K562 (cell line): ENCODE measurements around the gene ISCA1. TPM values are rescaled to one million over a fixed set of nuclear protein-coding genes. Genes with fewer than 3 reads are reported as not detected.
A peak's percentile ranks its signal among the peaks of the same experiment; 100 is the strongest.

Experiments used
- E2F3 ChIP-seq: fragments of 250-450 bp; sonication (Bioruptor Pico); IDR thresholded peaks from 2 replicates; pipeline ENCODE4 v1.4.0; 2020; ENCODE audit warnings: mild to moderate bottlenecking
- ESRRB ChIP-seq: fragments of 250-450 bp; sonication (Bioruptor Pico); IDR thresholded peaks from 2 replicates; pipeline ENCODE4 v1.5.0; 2020; ENCODE audit warnings: mild to moderate bottlenecking, moderate library complexity, borderline replicate concordance
- HMBOX1 ChIP-seq: sonication (generic); IDR thresholded peaks from 2 replicates; pipeline ENCODE4 v1.6.1; 2016
- NCOA4 ChIP-seq: fragments of 450-650 bp; IDR thresholded peaks from 2 replicates; pipeline ENCODE4 v1.6.1; 2018; ENCODE audit warnings: mild to moderate bottlenecking; ENCODE audit not compliant: partially characterized antibody
- RHOXF2B ChIP-seq: fragments of 250-450 bp; sonication (Bioruptor Pico); conservative IDR thresholded peaks from 2 replicates; pipeline ENCODE4 v1.5.1; 2021
- SMAD4 ChIP-seq: fragments of 250-450 bp; sonication (Bioruptor Pico); conservative IDR thresholded peaks from 2 replicates; pipeline ENCODE4 v1.8.0; 2021; ENCODE audit warnings: inconsistent platforms, mild to moderate bottlenecking, moderate library complexity
- TAF1 ChIP-seq: IDR thresholded peaks from 2 replicates; pipeline ENCODE4 v1.6.1; 2011; ENCODE audit warnings: mild to moderate bottlenecking, low read length, moderate library complexity; ENCODE audit not compliant: insufficient read depth, control insufficient read depth, severe bottlenecking; ENCODE audit errors: extremely low read depth
- TAL1 ChIP-seq: fragments of 450-650 bp; IDR thresholded peaks from 2 replicates; pipeline ENCODE4 v1.6.1; 2016; ENCODE audit warnings: mild to moderate bottlenecking
- ZNF3 ChIP-seq: fragments of 250-450 bp; sonication (Bioruptor Pico); IDR thresholded peaks from 2 replicates; pipeline ENCODE4 v1.5.0; 2021; ENCODE audit warnings: mild to moderate bottlenecking, moderate library complexity
- polyA plus RNA-seq, 8 experiments: library from polyadenylated mRNA; depleted of rRNA in 4 of 8; stranded (reverse) in 5 of 8; unstranded in 3 of 8; fragments of >200 nt; fragmentation: Nextera tagmentation in 2 of 8; fragmentation: Illumina TruSeq in 1 of 8; extraction: Ambion mirVana in 2 of 8; extraction: Trizol in 1 of 8; gene quantifications; 2 replicates each; pipeline versions ENCODE4 v1.2.1 to v1.2.3, GENCODE V29; 2011 to 2014; ENCODE audit warnings: inconsistent platforms in 1 of 8, missing spikeins in 1 of 8
- total RNA-seq, 7 experiments: library from RNA; depleted of rRNA in 6 of 7; stranded (reverse); fragments of >200 nt in 6 of 7; fragmentation: Illumina TruSeq in 2 of 7; extraction: Trizol in 2 of 7; gene quantifications; 2 replicates each; pipeline versions ENCODE4 v1.2.1 to v1.2.3, GENCODE V29; 2011 to 2021; ENCODE audit warnings: low replicate concordance in 1 of 7
- TF ChIP-seq, protein P1 (sequence below): fragments of 450-650 bp; IDR thresholded peaks from 2 replicates; pipeline ENCODE4 v1.7.1; 2018; ENCODE audit warnings: mild to moderate bottlenecking, low read depth; ENCODE audit not compliant: partially characterized antibody
- TF ChIP-seq, protein P2 (sequence below): IDR thresholded peaks from 3 replicates; pipeline ENCODE4 v1.6.1; 2011; ENCODE audit warnings: borderline replicate concordance, mild to moderate bottlenecking, moderate library complexity; ENCODE audit not compliant: insufficient read length; ENCODE audit errors: extremely low read depth

Gene ISCA1
- total and polyA plus RNA-seq, 9 of the 15 experiments (the other 6 are each of a cell fraction or from before 2014, with no cell fraction given), result 6.5 to 27.1 (median 20.0) TPM

GRCh38 chr9:86282077-86282978 is at the start of gene ISCA1 (continued):
- no peak for TF ChIP-seq RHOXF2B
- TF ChIP-seq HMBOX1, result no peak
- TF ChIP-seq TAF1, result peak; percentile 90
- no peak for TF ChIP-seq NCOA4
- no peak for TF ChIP-seq ZNF3 (CRISPR knock-in tag)
- TF ChIP-seq, protein P1, sequence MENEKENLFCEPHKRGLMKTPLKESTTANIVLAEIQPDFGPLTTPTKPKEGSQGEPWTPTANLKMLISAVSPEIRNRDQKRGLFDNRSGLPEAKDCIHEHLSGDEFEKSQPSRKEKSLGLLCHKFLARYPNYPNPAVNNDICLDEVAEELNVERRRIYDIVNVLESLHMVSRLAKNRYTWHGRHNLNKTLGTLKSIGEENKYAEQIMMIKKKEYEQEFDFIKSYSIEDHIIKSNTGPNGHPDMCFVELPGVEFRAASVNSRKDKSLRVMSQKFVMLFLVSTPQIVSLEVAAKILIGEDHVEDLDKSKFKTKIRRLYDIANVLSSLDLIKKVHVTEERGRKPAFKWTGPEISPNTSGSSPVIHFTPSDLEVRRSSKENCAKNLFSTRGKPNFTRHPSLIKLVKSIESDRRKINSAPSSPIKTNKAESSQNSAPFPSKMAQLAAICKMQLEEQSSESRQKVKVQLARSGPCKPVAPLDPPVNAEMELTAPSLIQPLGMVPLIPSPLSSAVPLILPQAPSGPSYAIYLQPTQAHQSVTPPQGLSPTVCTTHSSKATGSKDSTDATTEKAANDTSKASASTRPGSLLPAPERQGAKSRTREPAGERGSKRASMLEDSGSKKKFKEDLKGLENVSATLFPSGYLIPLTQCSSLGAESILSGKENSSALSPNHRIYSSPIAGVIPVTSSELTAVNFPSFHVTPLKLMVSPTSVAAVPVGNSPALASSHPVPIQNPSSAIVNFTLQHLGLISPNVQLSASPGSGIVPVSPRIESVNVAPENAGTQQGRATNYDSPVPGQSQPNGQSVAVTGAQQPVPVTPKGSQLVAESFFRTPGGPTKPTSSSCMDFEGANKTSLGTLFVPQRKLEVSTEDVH, result no peak
- TF ChIP-seq, protein P2, sequence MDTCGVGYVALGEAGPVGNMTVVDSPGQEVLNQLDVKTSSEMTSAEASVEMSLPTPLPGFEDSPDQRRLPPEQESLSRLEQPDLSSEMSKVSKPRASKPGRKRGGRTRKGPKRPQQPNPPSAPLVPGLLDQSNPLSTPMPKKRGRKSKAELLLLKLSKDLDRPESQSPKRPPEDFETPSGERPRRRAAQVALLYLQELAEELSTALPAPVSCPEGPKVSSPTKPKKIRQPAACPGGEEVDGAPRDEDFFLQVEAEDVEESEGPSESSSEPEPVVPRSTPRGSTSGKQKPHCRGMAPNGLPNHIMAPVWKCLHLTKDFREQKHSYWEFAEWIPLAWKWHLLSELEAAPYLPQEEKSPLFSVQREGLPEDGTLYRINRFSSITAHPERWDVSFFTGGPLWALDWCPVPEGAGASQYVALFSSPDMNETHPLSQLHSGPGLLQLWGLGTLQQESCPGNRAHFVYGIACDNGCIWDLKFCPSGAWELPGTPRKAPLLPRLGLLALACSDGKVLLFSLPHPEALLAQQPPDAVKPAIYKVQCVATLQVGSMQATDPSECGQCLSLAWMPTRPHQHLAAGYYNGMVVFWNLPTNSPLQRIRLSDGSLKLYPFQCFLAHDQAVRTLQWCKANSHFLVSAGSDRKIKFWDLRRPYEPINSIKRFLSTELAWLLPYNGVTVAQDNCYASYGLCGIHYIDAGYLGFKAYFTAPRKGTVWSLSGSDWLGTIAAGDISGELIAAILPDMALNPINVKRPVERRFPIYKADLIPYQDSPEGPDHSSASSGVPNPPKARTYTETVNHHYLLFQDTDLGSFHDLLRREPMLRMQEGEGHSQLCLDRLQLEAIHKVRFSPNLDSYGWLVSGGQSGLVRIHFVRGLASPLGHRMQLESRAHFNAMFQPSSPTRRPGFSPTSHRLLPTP, result no peak
- TF ChIP-seq E2F3 (CRISPR knock-in tag), result no peak
- TF ChIP-seq SMAD4 (CRISPR knock-in tag), result 0 out of 2 replicates have a peak, but pooled peaks have one; percentile 8
- TF ChIP-seq ESRRB (CRISPR knock-in tag), result no peak
- TF ChIP-seq TAL1, result no peak
